HG02852 (cell line): ENCODE results near the gene IVD.
"Not testable (repeated sequence)": the region's sequence is repeated elsewhere in the genome, so short reads cannot be mapped to it uniquely, and the experiment has no call there.

ENCODE experiments used
- ATAC-seq: cut with Tn5 transposase; IDR thresholded peaks from one replicate; pipeline ENCODE4 v1.9.1; 2021; ENCODE audit warnings: mild to moderate bottlenecking, moderate library complexity; ENCODE audit not compliant: unreplicated experiment

The IVD gene

GRCh38 chr15:40437752-40438687, 32.4 kb downstream of the IVD start:
- no peak for ATAC-seq

- no peak for ATAC-seq
Measured at GRCh38 chr15:40438712-40439111, 33.1 kb downstream of the IVD start.

GRCh38 chr15:40439461-40439959, 33.9 kb downstream of the IVD start:
- ATAC-seq, result no peak

GRCh38 chr15:40439960-40440742, 34.6 kb downstream of the IVD start:
- ATAC-seq, result no peak

DNA sequence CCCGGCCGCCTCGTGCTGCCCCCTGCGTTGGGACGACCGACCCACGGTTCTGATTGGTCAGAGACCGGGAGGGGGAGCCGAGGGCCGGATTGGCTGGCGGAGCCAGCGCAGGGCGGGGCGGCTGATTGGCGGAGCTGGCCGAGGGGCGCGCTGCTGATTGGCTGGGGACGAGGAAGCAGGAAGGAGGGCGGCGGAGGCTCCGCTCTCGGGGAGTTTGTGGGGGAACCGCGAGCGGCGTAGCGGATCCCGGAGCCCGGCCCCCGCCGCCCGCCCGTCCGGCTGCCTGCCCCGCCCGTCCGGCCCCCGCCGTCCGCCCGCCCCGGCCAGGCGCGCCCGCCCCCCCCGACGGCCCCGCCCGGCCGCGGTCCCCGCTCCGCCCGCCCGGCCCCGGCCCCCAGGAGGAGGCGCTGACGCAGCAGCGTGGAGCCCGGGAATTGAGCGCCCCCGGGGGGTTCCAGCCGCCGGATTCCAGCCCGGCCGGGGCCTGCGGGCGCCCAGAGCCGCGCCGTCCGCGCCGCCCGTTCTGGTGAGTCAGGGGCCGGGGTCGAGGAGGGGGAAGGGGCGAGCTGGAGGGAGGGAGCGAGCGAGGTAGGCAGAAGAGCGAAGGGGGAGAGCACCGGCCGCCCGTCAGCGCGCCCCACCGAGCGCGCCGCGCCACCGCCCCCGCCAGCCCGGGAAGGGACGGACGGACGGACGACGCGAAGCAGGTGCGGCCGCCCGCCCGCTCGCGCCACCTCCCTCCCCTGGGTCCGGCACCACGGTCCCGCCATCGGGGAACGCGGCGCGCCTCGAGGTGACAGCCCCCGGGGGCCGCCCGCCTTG, 35.4 kb downstream of the IVD start, which contains the start of gene BAHD1:
BAHD1 (plus strand) TSS at position 211 of the 822 bp plus-strand sequence. CDS start 17,512 bp downstream, outside the sequence.
- ATAC-seq, result peak; percentile 86

- ATAC-seq, result peak; percentile 7
Measured at GRCh38 chr15:40441565-40442531, 36.3 kb downstream of the IVD start.

- ATAC-seq, result no peak
Measured at GRCh38 chr15:40443255-40443654, 37.7 kb downstream of the IVD start.

DNA sequence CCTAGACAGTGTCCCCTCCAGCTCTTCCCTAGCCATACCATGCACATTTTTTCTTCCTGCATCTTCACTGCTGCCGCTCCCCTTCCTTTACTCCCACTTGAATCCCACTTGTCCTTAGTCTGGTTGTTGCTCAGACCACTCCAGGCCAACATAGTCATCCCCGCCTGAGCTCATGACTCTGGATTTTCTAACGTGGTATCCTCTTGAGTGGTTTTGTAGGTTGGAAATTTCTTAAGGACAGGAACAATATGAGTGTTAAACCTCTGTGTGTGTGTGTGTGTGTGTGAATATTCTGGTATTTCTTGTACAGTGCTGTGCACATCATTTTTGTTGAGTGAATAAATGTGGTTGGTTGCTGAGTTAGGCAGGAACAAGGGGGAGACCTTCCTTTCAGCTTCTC, 38.3 kb downstream of the IVD start:
- no peak for ATAC-seq

GRCh38 chr15:40444736-40445135, 39.1 kb downstream of the IVD start:
- no peak for ATAC-seq

DNA sequence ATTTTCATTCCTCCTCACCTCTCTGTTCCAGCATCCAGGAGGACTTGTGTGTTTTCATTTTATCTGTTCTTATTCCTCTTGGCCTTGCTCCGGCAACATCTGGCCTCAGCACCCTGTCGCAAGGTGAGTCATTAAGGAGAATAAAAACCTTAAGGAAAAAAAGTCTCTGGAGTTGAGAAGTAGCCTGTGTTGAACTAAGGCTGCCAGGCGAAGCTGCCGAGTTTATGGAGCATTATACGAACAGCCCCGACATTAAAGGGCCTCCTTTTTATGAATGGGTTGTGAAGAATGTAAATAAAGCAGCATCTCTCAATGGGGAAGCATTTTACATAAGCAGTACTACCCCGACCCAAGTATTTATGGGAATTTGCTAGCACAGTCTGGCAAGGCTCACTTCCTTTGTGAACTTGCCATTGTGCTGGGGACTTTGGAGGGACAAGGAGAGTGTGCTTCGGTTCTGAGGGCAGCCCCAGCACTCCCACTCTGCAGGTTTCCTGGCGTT, 39.9 kb downstream of the IVD start:
- no peak for ATAC-seq

- no peak for ATAC-seq
Measured at GRCh38 chr15:40446144-40446543, 40.5 kb downstream of the IVD start.

GRCh38 chr15:40448354-40448753, 42.8 kb downstream of the IVD start:
- ATAC-seq, result no peak

DNA sequence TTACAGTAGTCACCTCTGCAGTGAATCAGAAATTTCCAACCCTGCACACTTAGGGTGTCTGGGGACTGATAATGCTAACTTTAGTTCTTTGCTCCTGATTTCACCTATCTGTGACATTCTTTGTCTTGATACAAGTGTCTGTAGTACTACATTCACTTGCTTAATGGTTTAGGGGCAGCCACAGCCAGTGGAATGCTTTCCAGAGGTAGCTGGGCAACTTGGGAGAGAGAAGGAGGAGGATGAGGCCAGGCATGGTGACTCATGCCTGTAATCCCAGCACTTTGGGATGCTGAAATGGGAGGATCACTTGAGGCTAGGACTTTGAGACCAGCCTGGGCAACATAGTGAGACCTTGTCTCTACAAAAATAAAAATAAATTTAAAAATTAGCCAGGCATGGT, 43.7 kb downstream of the IVD start:
- ATAC-seq, result no peak

DNA sequence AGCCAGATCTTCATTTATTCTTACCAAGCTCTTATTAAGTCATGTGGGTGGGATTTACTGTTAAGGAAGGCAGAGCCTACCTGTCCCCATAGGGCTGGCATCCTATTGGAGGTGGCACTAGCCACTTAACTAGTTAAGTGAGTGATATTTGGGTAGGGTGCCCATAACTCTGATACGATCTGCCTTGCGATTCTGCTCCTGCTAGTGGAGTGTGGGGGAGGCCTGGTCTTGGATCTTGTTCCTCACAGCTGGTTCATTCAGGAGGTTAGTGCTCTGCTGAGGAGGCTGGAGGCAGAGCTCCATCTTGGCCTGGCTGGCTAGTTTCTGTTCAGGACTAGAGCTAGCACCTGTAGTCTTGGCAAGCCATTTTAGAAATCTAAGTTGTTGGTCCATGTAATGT, 44.5 kb downstream of the IVD start:
- no peak for ATAC-seq

- no peak for ATAC-seq
Measured at GRCh38 chr15:40451527-40452158, 46.0 kb downstream of the IVD start.

DNA sequence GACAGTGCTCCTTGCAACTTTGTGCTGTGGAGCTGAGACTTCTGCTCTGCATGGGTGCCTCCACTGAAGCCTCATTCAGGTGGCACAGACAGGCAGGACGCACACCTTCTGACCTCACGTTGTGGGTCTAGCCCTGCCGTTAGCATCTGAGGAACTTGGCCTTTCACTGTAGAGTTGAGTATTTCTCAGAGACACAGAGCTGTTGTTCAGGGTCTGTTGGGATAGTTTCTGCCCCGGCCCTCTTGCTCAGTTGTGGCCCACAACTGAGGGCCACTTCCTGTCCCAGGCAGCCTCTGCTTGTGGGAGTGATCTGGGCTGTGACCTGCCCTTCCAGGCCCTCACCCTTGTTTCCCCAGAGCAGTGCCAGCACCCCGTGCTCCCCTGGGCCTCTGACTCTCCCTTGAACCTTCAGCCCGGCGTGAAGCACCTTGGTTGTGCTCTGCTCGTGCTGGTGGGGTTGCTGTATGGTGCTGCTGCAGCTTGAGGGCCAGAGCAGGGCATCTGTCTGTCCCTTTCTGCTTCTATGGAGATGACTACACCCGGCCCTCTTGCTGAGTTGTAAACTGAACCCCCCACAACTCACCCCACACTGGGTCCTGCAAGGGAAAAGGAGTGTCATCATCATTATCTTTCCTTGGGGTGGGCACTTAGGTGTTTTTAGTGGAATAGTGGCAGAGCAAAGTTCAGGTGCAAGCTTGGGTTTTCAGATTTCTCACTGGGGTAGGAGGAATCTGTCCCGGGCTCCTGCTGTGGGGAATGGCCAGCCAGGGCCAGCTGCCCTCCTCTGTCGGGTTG, 46.9 kb downstream of the IVD start:
- no peak for ATAC-seq

- ATAC-seq, result not testable (repeated sequence)
Measured at GRCh38 chr15:40453941-40454340, 48.3 kb downstream of the IVD start.

- no peak for ATAC-seq
Measured at GRCh38 chr15:40454904-40455391, 49.4 kb downstream of the IVD start.
